HepG2 (cell line): ENCODE data around the gene USP34. TPM values are rescaled to one million over a fixed set of nuclear protein-coding genes. Genes with fewer than 3 reads are reported as not detected.
"Not testable (repeated sequence)": the region's sequence is repeated elsewhere in the genome, so short reads cannot be mapped to it uniquely, and the experiment has no call there.

Experiments
- ATAC-seq: fragments of 200-7000 bp; cut with Tn5 transposase; 3 replicates; pipeline ENCODE4 v1.9.1; 2020; ENCODE audit warnings: mild to moderate bottlenecking, moderate library complexity
- BruUV-seq: library from RNA; stranded (reverse); fragments of 400-500 nt; replicated peaks from 2 replicates; lab custom pipeline; 2021; lab: Mats Ljungman, UMichigan
- CTCF ChIA-PET: fragments of 300-600 bp; formaldehyde crosslinking; extraction: SDS; loops from one replicate; lab custom pipeline; 2021; ENCODE audit warnings: low total read pairs, inconsistent platforms, low intra/inter-chr PET ratio; lab: Yijun Ruan, JAX
- POLR2A ChIA-PET: fragments of 350-600 bp; sonication (Branson Sonifier 250); formaldehyde crosslinking; loops from one replicate; lab custom pipeline; 2020; ENCODE audit warnings: antibody characterized with exemption, inconsistent platforms; lab: Yijun Ruan, JAX
- DNase-seq: peaks from one replicate; pipeline ENCODE4 v3.0.0-alpha.2; 2015; ENCODE audit warnings: low spot score
- FAIRE-seq: peaks from 3 replicates; lab custom pipeline; 2011; peaks lifted over from hg19 to GRCh38; lab: Jason Lieb, UNC
- H2AFZ ChIP-seq: one replicate; pipeline ENCODE4 v1.6.1; 2011; ENCODE audit warnings: low read length, inconsistent platforms
- H3K27ac ChIP-seq: fragments of 300-600 bp; 3 replicates; pipeline ENCODE4 v1.8.0; 2011; ENCODE audit warnings: mixed run types, mild to moderate bottlenecking, mixed read lengths, low read length, inconsistent platforms; ENCODE audit not compliant: insufficient read depth; ENCODE audit errors: extremely low read length
- H3K27me3 ChIP-seq, 2 experiments: fragments of 200-600 bp in 1 of 2; 2 replicates in 1 of 2; 3 replicates in 1 of 2; pipeline versions ENCODE4 v1.6.0 to v1.8.0; 2011; ENCODE audit warnings: low read length in 2 of 2, mild to moderate bottlenecking in 2 of 2, moderate library complexity in 2 of 2, inconsistent platforms in 1 of 2; ENCODE audit not compliant: insufficient read depth in 2 of 2, control insufficient read depth in 1 of 2
- H3K36me3 ChIP-seq, 2 experiments: fragments of 200-600 bp in 1 of 2; replicated peaks in 1 of 2; 2 replicates in 1 of 2; 3 replicates in 1 of 2; pipeline versions ENCODE4 v1.5.1 to v1.8.0; 2011; ENCODE audit warnings: low read length in 2 of 2, inconsistent platforms in 1 of 2; ENCODE audit not compliant: insufficient read depth in 2 of 2, control insufficient read depth in 1 of 2
- H3K4me1 ChIP-seq: 2 replicates; pipeline ENCODE4 v1.5.1; 2012; ENCODE audit warnings: low read length, inconsistent platforms; ENCODE audit not compliant: insufficient read depth
- H3K4me2 ChIP-seq: 2 replicates; pipeline ENCODE4 v1.6.0; 2011; ENCODE audit warnings: low read depth, low read length, inconsistent platforms
- H3K4me3 ChIP-seq, 3 experiments: fragments of 200-600 bp in 1 of 3; sonication (generic), shearing (Covaris generic) in 1 of 3; replicated peaks in 1 of 3; 2 replicates each; pipeline ENCODE4 v1.5.1; 2011 to 2016; ENCODE audit warnings: low read length in 3 of 3, inconsistent platforms in 2 of 3, low read depth in 2 of 3, mild to moderate bottlenecking in 2 of 3, control low read depth in 1 of 3, mixed read lengths in 1 of 3; ENCODE audit not compliant: insufficient read depth in 1 of 3
- H3K79me2 ChIP-seq: one replicate; pipeline ENCODE4 v1.6.1; 2011; ENCODE audit warnings: low read length, inconsistent platforms; ENCODE audit not compliant: insufficient read depth
- H3K9ac ChIP-seq: 2 replicates; pipeline ENCODE4 v1.6.0; 2011; ENCODE audit warnings: mild to moderate bottlenecking, low read depth, low read length, inconsistent platforms; ENCODE audit not compliant: insufficient read depth
- H3K9me3 ChIP-seq: 2 replicates; pipeline ENCODE4 v1.5.1; 2012; ENCODE audit warnings: mild to moderate bottlenecking, low read length
- H4K20me1 ChIP-seq: 2 replicates; pipeline ENCODE4 v1.6.0; 2011; ENCODE audit warnings: inconsistent platforms, mild to moderate bottlenecking, low read length, moderate library complexity; ENCODE audit not compliant: insufficient read depth
- CBX2 ChIP-seq, 2 experiments: fragments of 200-600 bp in 1 of 2; sonication (generic); formaldehyde crosslinking in 1 of 2; IDR thresholded peaks; 2 replicates each; pipeline versions ENCODE4 v1.7.0 to v1.8.1; 2018 to 2022; ENCODE audit warnings: low read depth in 2 of 2, low read length in 1 of 2, mild to moderate bottlenecking in 1 of 2, missing genetic modification reagents in 1 of 2
- HOXA9 ChIP-seq: sonication (generic); formaldehyde crosslinking; IDR thresholded peaks from 2 replicates; pipeline ENCODE4 v1.8.1; 2022; ENCODE audit warnings: missing genetic modification reagents, mild to moderate bottlenecking, moderate library complexity, borderline replicate concordance
- IRF2 ChIP-seq: IDR thresholded peaks from 2 replicates; pipeline ENCODE4 v1.6.1; 2018; ENCODE audit warnings: missing genetic modification reagents, missing compliant biosample characterization
- KDM5B ChIP-seq: sonication (generic); formaldehyde crosslinking; IDR thresholded peaks from 2 replicates; pipeline ENCODE4 v1.4.0; 2020; ENCODE audit warnings: missing genetic modification reagents, mild to moderate bottlenecking, borderline replicate concordance
- PLRG1 ChIP-seq: fragments of 450-650 bp; conservative IDR thresholded peaks from 2 replicates; pipeline ENCODE4 v1.6.1; 2016
- ZNF264 ChIP-seq: sonication (generic); formaldehyde crosslinking; IDR thresholded peaks from 2 replicates; pipeline ENCODE4 v1.4.0; 2020; ENCODE audit warnings: missing genetic modification reagents
- ZNF547 ChIP-seq: sonication (generic); formaldehyde crosslinking; IDR thresholded peaks from 2 replicates; pipeline ENCODE4 v1.5.1; 2020; ENCODE audit warnings: mild to moderate bottlenecking, missing genetic modification reagents
- ZNF761 ChIP-seq: sonication (generic); formaldehyde crosslinking; conservative IDR thresholded peaks from 2 replicates; pipeline ENCODE4 v1.4.0; 2020; ENCODE audit warnings: mild to moderate bottlenecking, missing genetic modification reagents
- ZNF878 ChIP-seq: sonication (generic); formaldehyde crosslinking; IDR thresholded peaks from 2 replicates; pipeline ENCODE4 v1.8.1; 2023; ENCODE audit warnings: mild to moderate bottlenecking, missing genetic modification reagents, moderate library complexity
- ZSCAN30 ChIP-seq: sonication (generic); formaldehyde crosslinking; IDR thresholded peaks from 2 replicates; pipeline ENCODE4 v1.5.0; 2020; ENCODE audit warnings: mild to moderate bottlenecking, missing genetic modification reagents
- WGBS: methylation state at CpG from one replicate; pipeline ENCODE4 v1.1.6; 2017; ENCODE audit warnings: low lambda C conversion rate; 5-methylcytosine and 5-hydroxymethylcytosine counted together
- in situ Hi-C: cut with HindIII; loops from 2 replicates; pipeline ENCODE4 v1.10.0; 2017; ENCODE audit warnings: low pct_unique_long_range_greater_than_20kb; ENCODE audit not compliant: extremely low pct_ligation_motif_present
- intact Hi-C: fragments of 100-400 bp; cut with micrococcal nuclease; formaldehyde crosslinking; loops from one replicate; pipeline ENCODE4 v1.10.0; 2022; ENCODE audit not compliant: unreplicated experiment
- polyA plus RNA-seq, 8 experiments: library from polyadenylated mRNA; depleted of rRNA in 3 of 8; stranded (reverse) in 7 of 8; unstranded in 1 of 8; fragments of >200 nt; fragmentation: Illumina TruSeq in 4 of 8; extraction: Trizol in 4 of 8; gene quantifications; 2 replicates each; pipeline versions ENCODE4 v1.2.1 to v1.2.3, GENCODE V29; 2011 to 2016; ENCODE audit warnings: low read depth in 4 of 8, missing spikeins in 1 of 8, mixed read lengths in 1 of 8; ENCODE audit not compliant: insufficient read depth in 1 of 8
- total RNA-seq, 5 experiments: library from RNA; depleted of rRNA; stranded (reverse); fragments of >200 nt; fragmentation: Illumina TruSeq; extraction: Trizol; gene quantifications; 2 replicates each; pipeline ENCODE4 v1.2.3, GENCODE V29; 2016; ENCODE audit warnings: low read depth in 1 of 5
- TF ChIP-seq, protein P1 (sequence below): sonication (generic); formaldehyde crosslinking; IDR thresholded peaks from 2 replicates; pipeline ENCODE4 v1.4.0; 2020; ENCODE audit warnings: missing genetic modification reagents
- TF ChIP-seq, protein P2 (sequence below): sonication (generic); formaldehyde crosslinking; IDR thresholded peaks from 2 replicates; pipeline ENCODE4 v1.4.0; 2020; ENCODE audit warnings: missing genetic modification reagents
- TF ChIP-seq, protein P3 (sequence below): sonication (generic); formaldehyde crosslinking; IDR thresholded peaks from 2 replicates; pipeline ENCODE4 v1.5.0; 2020; ENCODE audit warnings: missing genetic modification reagents, mild to moderate bottlenecking, borderline replicate concordance
- TF ChIP-seq, protein P4 (sequence below): sonication (generic); formaldehyde crosslinking; IDR thresholded peaks from 2 replicates; pipeline ENCODE4 v1.4.0; 2020; ENCODE audit warnings: missing genetic modification reagents
- TF ChIP-seq, protein P5 (sequence below): sonication (generic); formaldehyde crosslinking; IDR thresholded peaks from 2 replicates; pipeline ENCODE4 v1.5.0; 2020; ENCODE audit warnings: missing genetic modification reagents

USP34 gene
- total and polyA plus RNA-seq, 2 of the 13 experiments (the other 11 are each of a cell fraction or from before 2014, with no cell fraction given), result 99.2 to 100 TPM

DNA sequence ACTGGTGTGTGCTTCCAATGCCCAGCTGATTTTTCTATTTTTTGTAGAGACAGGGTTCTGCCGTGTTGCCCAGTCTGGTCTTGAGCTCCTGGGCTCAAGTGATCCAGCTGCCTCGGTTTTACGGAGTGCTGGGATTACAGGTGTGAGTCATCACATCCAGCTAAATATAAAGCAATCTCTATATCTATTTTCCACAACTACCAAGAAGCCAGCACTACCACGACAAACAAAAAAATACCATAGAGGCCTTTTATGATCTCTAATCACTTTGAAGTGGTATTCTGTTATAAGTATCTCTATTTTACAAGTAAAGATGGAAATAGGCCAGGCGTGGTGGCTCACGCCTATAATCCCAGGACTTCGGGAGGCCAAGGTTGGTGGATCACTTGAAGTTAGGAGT is 274.2 kb downstream of the USP34 start (continued):
- TF ChIP-seq, protein P1, sequence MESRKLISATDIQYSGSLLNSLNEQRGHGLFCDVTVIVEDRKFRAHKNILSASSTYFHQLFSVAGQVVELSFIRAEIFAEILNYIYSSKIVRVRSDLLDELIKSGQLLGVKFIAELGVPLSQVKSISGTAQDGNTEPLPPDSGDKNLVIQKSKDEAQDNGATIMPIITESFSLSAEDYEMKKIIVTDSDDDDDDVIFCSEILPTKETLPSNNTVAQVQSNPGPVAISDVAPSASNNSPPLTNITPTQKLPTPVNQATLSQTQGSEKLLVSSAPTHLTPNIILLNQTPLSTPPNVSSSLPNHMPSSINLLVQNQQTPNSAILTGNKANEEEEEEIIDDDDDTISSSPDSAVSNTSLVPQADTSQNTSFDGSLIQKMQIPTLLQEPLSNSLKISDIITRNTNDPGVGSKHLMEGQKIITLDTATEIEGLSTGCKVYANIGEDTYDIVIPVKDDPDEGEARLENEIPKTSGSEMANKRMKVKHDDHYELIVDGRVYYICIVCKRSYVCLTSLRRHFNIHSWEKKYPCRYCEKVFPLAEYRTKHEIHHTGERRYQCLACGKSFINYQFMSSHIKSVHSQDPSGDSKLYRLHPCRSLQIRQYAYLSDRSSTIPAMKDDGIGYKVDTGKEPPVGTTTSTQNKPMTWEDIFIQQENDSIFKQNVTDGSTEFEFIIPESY (CRISPR knock-in tag), result no peak
- no peak for TF ChIP-seq ZNF547 (CRISPR knock-in tag)
- TF ChIP-seq, protein P2, sequence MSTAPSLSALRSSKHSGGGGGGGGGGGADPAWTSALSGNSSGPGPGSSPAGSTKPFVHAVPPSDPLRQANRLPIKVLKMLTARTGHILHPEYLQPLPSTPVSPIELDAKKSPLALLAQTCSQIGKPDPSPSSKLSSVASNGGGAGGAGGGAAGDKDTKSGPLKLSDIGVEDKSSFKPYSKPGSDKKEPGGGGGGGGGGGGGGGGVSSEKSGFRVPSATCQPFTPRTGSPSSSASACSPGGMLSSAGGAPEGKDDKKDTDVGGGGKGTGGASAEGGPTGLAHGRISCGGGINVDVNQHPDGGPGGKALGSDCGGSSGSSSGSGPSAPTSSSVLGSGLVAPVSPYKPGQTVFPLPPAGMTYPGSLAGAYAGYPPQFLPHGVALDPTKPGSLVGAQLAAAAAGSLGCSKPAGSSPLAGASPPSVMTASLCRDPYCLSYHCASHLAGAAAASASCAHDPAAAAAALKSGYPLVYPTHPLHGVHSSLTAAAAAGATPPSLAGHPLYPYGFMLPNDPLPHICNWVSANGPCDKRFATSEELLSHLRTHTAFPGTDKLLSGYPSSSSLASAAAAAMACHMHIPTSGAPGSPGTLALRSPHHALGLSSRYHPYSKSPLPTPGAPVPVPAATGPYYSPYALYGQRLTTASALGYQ (CRISPR knock-in tag), result no peak
- TF ChIP-seq, protein P3, sequence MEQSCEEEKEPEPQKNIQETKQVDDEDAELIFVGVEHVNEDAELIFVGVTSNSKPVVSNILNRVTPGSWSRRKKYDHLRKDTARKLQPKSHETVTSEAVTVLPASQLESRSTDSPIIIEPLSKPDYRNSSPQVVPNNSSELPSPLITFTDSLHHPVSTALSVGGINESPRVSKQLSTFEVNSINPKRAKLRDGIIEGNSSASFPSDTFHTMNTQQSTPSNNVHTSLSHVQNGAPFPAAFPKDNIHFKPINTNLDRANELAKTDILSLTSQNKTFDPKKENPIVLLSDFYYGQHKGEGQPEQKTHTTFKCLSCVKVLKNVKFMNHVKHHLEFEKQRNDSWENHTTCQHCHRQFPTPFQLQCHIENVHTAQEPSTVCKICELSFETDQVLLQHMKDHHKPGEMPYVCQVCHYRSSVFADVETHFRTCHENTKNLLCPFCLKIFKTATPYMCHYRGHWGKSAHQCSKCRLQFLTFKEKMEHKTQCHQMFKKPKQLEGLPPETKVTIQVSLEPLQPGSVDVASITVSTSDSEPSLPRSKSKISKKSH (CRISPR knock-in tag), result no peak
- no peak for TF ChIP-seq ZNF264 (CRISPR knock-in tag)
- TF ChIP-seq ZNF878 (CRISPR knock-in tag), result no peak
- no peak for TF ChIP-seq IRF2 (CRISPR knock-in tag)
- no peak for TF ChIP-seq HOXA9
- TF ChIP-seq, protein P4, sequence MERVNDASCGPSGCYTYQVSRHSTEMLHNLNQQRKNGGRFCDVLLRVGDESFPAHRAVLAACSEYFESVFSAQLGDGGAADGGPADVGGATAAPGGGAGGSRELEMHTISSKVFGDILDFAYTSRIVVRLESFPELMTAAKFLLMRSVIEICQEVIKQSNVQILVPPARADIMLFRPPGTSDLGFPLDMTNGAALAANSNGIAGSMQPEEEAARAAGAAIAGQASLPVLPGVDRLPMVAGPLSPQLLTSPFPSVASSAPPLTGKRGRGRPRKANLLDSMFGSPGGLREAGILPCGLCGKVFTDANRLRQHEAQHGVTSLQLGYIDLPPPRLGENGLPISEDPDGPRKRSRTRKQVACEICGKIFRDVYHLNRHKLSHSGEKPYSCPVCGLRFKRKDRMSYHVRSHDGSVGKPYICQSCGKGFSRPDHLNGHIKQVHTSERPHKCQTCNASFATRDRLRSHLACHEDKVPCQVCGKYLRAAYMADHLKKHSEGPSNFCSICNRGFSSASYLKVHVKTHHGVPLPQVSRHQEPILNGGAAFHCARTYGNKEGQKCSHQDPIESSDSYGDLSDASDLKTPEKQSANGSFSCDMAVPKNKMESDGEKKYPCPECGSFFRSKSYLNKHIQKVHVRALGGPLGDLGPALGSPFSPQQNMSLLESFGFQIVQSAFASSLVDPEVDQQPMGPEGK (CRISPR knock-in tag), result no peak
- TF ChIP-seq, protein P5, sequence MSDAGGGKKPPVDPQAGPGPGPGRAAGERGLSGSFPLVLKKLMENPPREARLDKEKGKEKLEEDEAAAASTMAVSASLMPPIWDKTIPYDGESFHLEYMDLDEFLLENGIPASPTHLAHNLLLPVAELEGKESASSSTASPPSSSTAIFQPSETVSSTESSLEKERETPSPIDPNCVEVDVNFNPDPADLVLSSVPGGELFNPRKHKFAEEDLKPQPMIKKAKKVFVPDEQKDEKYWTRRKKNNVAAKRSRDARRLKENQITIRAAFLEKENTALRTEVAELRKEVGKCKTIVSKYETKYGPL (CRISPR knock-in tag), result no peak
- no peak for TF ChIP-seq KDM5B (CRISPR knock-in tag)
- no peak for TF ChIP-seq CBX2 (IDR thresholded peaks at IDR 0.05; ENCODE audit: low read depth, low read length)
- no peak for TF ChIP-seq CBX2 (CRISPR knock-in tag; IDR thresholded peaks at IDR 0.05; ENCODE audit: low read depth)
- no peak for TF ChIP-seq ZNF761
- no peak for TF ChIP-seq ZSCAN30 (CRISPR knock-in tag)
- no peak for TF ChIP-seq PLRG1

DNA sequence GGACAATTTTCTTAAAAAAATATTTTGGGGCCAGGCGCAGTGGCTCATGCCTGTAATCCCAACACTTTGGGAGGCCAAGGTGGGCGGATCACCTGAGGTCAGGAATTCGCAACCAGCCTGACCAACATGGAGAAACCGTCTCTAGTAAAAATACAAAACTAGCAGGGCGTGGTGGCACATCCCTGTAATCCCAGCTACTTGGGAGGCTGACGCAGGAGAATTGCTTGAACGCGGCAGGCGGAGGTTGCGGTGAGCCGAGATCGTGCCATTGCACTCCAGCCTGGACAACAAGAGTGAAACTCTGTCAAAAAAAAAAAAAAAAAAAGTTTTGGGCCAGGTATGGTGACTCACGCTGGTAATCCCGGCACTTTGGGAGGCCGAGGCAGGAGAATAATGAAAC is 276.2 kb downstream of the USP34 start:
- H3K9ac ChIP-seq, BruUV-seq, CTCF ChIA-PET, H3K27ac ChIP-seq, H3K4me2 ChIP-seq, POLR2A ChIA-PET, ATAC-seq, H4K20me1 ChIP-seq, H2AFZ ChIP-seq, H3K9me3 ChIP-seq, DNase-seq, H3K4me1 ChIP-seq, in situ Hi-C loops, FAIRE-seq, intact Hi-C loops, H3K79me2 ChIP-seq, H3K27me3 ChIP-seq, H3K4me3 ChIP-seq: not testable (repeated sequence)
- peaks cover 10 to 34% of the 10 kb centered on the region in 2 experiments; a peak in 4 of 5 replicates for H3K36me3 ChIP-seq
- WGBS, result 95% methylated on average over 15 of the region's 15 CpGs
